ENCODE data around the gene LYPD6B. TPM values are rescaled to one million over a fixed set of nuclear protein-coding genes. Genes with fewer than 3 reads are reported as not detected.

Gene LYPD6B
- total RNA-seq, 1 donor from 2014 or later = 12.5 TPM

GRCh38 chr2:149077861-149078260 is 39.4 kb downstream of the LYPD6B start:
- DNase-seq = no peak

GRCh38 chr2:149080099-149080498 is 41.6 kb downstream of the LYPD6B start:
- DNase-seq = no peak

- no peak for DNase-seq
Observed at GRCh38 chr2:149080971-149081370, 42.5 kb downstream of the LYPD6B start.

- DNase-seq = no peak
Observed at GRCh38 chr2:149082079-149082478, 43.6 kb downstream of the LYPD6B start.

GRCh38 chr2:149082735-149083134 is 44.2 kb downstream of the LYPD6B start:
- no peak for DNase-seq

- no peak for DNase-seq
Observed at GRCh38 chr2:149084924-149085795, 46.7 kb downstream of the LYPD6B start.

- DNase-seq = no peak
Observed at GRCh38 chr2:149087751-149088150, 49.3 kb downstream of the LYPD6B start.

- no peak for DNase-seq
Observed at GRCh38 chr2:149089068-149089467, 50.6 kb downstream of the LYPD6B start.

GRCh38 chr2:149090706-149091105 is 52.2 kb downstream of the LYPD6B start:
- no peak for DNase-seq

- DNase-seq = no peak
Observed at GRCh38 chr2:149093579-149093978, 55.1 kb downstream of the LYPD6B start.

- DNase-seq = no peak
Observed at GRCh38 chr2:149094217-149095015, 55.9 kb downstream of the LYPD6B start.

- no peak for DNase-seq
Observed at GRCh38 chr2:149098701-149099100, 60.2 kb downstream of the LYPD6B start.

GRCh38 chr2:149099298-149099697 is 60.8 kb downstream of the LYPD6B start:
- DNase-seq = no peak

GRCh38 chr2:149100739-149101699 is 62.5 kb downstream of the LYPD6B start:
- no peak for DNase-seq

GRCh38 chr2:149101818-149102217 is 63.3 kb downstream of the LYPD6B start:
- DNase-seq = no peak

- DNase-seq = no peak
Observed at GRCh38 chr2:149103081-149103620, 64.7 kb downstream of the LYPD6B start.

GRCh38 chr2:149104221-149104620 is 65.7 kb downstream of the LYPD6B start:
- DNase-seq = no peak

GRCh38 chr2:149112068-149112467 is 73.6 kb downstream of the LYPD6B start:
- DNase-seq = no peak

GRCh38 chr2:149112713-149113112 is 74.2 kb downstream of the LYPD6B start:
- DNase-seq = no peak

GRCh38 chr2:149115781-149116180 is 77.3 kb downstream of the LYPD6B start:
- DNase-seq = no peak

- DNase-seq = no peak
Observed at GRCh38 chr2:149119368-149119767, 80.9 kb downstream of the LYPD6B start.

GRCh38 chr2:149122516-149122915 is 84.0 kb downstream of the LYPD6B start:
- no peak for DNase-seq
